Erythroblast (primary cell): ENCODE data around the gene KCND3.

Experiments used
- GATA1 ChIP-seq: IDR thresholded peaks from 2 replicates; pipeline ENCODE4 v1.6.1; 2011; ENCODE audit warnings: low read depth, mild to moderate bottlenecking, control low read depth, low read length, moderate library complexity
- POLR2A ChIP-seq: IDR thresholded peaks from 2 replicates; pipeline ENCODE4 v1.6.1; 2011; ENCODE audit warnings: mild to moderate bottlenecking, low read length

DNA sequence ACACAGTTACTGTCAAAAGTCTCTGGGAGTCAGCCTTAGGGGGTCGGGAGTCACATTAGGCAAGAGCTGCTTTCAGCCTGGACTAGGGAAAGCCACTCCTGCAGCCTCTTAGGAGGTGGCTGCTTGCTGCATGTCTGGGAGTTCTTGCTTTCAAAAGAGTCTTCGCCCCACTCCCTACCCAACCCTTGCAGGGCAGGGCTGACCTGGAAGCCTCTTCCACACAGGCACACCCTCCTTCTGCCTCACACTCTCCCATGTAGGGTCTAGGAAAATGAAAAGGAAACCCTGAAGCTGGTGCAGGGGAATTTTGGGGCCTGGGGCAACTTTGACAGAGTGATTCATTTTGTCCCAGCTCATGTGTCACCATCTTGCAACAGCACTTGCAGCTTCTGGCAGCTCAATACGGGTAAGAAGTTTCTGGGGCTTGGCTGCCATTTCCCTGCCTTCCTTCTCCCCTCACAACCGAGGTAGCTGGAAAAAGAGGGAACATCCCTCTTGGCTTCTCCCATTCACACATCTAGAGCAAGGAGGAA is 37.3 kb downstream of the KCND3 start:
- TF ChIP-seq POLR2A (no peak), GATA1 (no peak)
